MG63 (cell line): ENCODE results near the gene KMT2B. TPM values are rescaled to one million over a fixed set of nuclear protein-coding genes. Genes with fewer than 3 reads are reported as not detected.
"Not testable (repeated sequence)": the region's sequence is repeated elsewhere in the genome, so short reads cannot be mapped to it uniquely, and the experiment has no call there.

Experiments
- DNase-seq: peaks from one replicate; pipeline ENCODE4 v3.0.0-alpha.2; 2020
- H3K27me3 ChIP-seq: fragments of 250-450 bp; sonication (Bioruptor Pico); 2 replicates; pipeline ENCODE4 v1.5.1; 2020; ENCODE audit warnings: mild to moderate bottlenecking, moderate library complexity
- H3K36me3 ChIP-seq: fragments of 250-450 bp; sonication (Bioruptor Pico); 2 replicates; pipeline ENCODE4 v1.5.1; 2020; ENCODE audit warnings: mild to moderate bottlenecking, moderate library complexity
- H3K4me3 ChIP-seq: fragments of 250-450 bp; sonication (Bioruptor Pico); 2 replicates; pipeline ENCODE4 v1.5.1; 2020; ENCODE audit warnings: mild to moderate bottlenecking, moderate library complexity
- H3K9me3 ChIP-seq: fragments of 250-450 bp; sonication (Bioruptor Pico); 2 replicates; pipeline ENCODE4 v1.5.1; 2020; ENCODE audit warnings: mild to moderate bottlenecking, moderate library complexity
- total RNA-seq: library from RNA; depleted of rRNA; stranded (reverse); fragments of >200 nt; shearing (Covaris generic); gene quantifications from 2 replicates; pipeline ENCODE4 v1.2.3, GENCODE V29; 2014; ENCODE audit warnings: low replicate concordance

KMT2B gene
- total RNA-seq, 1 experiment from 2014 or later: 2.3 TPM

- no peak for DNase-seq
- Histone ChIP-seq H3K36me3 (peaks cover 51% of the 10 kb centered on the region), H3K9me3 (no peaks in the 10 kb centered on the region), H3K27me3 (no peaks in the 10 kb centered on the region), H3K4me3 (no peak overlapping the region)
Measured at GRCh38 chr19:35755550-35756376, 38.0 kb downstream of the KMT2B start.

DNA sequence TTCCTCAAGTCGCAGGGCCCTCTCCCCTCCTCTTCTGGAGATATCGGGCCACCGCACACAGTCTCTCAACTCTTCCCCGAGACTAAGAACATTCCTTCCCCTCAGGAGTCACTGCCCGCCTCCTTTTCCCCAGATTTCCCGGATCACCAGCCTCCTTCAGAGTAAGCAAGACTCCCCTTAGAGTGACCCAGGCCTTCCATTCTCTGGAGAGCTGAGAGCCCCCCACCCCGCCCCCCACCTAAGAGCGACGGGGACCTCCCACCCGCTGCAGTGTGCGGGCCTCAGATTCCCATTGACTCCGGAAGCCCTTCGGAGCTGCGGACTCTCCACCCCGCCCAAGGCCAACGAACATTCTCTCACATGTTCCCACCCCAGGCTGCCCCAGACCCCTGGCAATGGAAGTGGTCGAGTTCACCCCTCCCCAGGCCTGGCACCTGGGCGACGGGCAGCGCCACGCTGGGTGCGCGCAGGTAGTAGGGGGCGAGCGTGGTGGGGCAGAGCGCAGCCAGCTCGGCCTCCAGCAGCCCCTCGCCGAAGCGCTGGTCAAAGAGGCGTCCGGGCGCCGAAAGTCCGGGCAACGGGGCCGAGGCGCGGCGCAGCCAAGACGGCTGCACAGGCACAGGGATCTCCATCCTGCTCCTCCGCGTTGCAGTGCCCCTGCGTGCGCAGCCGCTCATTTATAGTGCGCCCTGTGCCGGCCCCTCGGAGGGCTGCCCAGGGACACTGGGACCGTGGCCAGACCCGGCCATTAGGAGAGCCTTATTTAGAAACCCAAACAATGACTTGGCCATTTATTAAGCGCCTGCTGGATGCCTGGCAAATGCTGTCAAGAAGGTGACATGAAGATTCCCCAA is 38.8 kb downstream of the KMT2B start, which contains the start of gene HSPB6:
TSS of gene HSPB6 (minus strand) at position 653 of the 854 bp plus-strand sequence. CDS start at position 632, 21 bp downstream.
- Histone ChIP-seq H3K9me3 (no peaks in the 10 kb centered on the region), H3K4me3 (peak within 1 kb of the TSS; percentile 93), H3K27me3 (no peaks in the 10 kb centered on the region), H3K36me3 (peaks cover 53% of the 10 kb centered on the region)
- DNase-seq: peak; percentile 53

GRCh38 chr19:35757231-35757748 is 39.5 kb downstream of the KMT2B start:
- H3K9me3 ChIP-seq: no peaks in the 10 kb centered on the region
- H3K36me3 ChIP-seq: peaks cover 55% of the 10 kb centered on the region
- peak overlapping the region; percentile 93 for H3K4me3 ChIP-seq
- peak; percentile 99 for DNase-seq
- no peaks in the 10 kb centered on the region for H3K27me3 ChIP-seq

- H3K4me3 ChIP-seq: peak within 1 kb of the TSS; percentile 93
- peaks cover 50% of the 10 kb centered on the region for H3K36me3 ChIP-seq
- peak; percentile 100 for DNase-seq
Measured at GRCh38 chr19:35757749-35758608, 40.2 kb downstream of the KMT2B start, which contains the start of gene PROSER3. PROSER3 (plus strand) TSS chr19:35758176; CDS start chr19:35758216, 40 bp downstream.

GRCh38 chr19:35759697-35760096 is 41.9 kb downstream of the KMT2B start:
- Histone ChIP-seq H3K9me3 (no peaks in the 10 kb centered on the region), H3K4me3 (no peak overlapping the region; the same call in 1 of the 2 replicates), H3K27me3 (no peaks in the 10 kb centered on the region), H3K36me3 (peaks cover 45% of the 10 kb centered on the region)
- DNase-seq: no peak

More at GRCh38 chr19:35757749-35758608, 40.2 kb downstream of the KMT2B start, which contains the start of gene PROSER3:
- Histone ChIP-seq H3K27me3 (no peaks in the 10 kb centered on the region), H3K9me3 (no peaks in the 10 kb centered on the region)

DNA sequence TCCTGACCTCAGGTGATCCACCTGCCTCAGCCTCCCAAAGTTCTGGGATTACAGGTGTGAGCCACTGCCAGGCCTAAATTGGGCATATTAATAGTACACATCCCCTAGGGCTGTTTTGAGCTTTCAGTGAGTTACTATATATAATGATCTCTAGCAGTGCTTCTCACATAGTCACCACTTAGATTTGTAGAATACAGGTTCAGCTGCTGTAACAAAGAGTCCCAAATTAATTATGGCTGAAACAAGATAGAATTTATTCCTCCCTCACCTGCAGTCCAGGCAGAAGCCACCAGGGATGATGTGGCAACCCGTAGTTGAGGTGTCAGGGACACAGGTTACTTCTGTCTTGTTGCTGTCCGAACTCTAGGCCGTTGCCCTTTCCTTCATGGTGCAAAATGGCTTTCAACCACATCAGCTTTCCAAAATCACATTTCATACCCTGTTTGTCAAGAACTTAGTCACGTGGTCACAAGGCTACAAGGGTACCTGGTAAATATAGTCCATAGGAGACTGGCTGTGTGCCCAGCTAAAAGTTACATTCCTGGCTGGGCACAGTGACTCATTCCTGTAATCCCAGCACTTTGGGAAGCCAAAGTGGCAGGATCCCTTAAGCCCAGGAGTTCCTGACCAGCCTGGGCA is 43.0 kb downstream of the KMT2B start:
- Histone ChIP-seq H3K27me3 (no peaks in the 10 kb centered on the region), H3K36me3 (peaks cover 55% of the 10 kb centered on the region), H3K9me3 (no peaks in the 10 kb centered on the region), H3K4me3 (no peak overlapping the region)
- peak; percentile 19 for DNase-seq

DNA sequence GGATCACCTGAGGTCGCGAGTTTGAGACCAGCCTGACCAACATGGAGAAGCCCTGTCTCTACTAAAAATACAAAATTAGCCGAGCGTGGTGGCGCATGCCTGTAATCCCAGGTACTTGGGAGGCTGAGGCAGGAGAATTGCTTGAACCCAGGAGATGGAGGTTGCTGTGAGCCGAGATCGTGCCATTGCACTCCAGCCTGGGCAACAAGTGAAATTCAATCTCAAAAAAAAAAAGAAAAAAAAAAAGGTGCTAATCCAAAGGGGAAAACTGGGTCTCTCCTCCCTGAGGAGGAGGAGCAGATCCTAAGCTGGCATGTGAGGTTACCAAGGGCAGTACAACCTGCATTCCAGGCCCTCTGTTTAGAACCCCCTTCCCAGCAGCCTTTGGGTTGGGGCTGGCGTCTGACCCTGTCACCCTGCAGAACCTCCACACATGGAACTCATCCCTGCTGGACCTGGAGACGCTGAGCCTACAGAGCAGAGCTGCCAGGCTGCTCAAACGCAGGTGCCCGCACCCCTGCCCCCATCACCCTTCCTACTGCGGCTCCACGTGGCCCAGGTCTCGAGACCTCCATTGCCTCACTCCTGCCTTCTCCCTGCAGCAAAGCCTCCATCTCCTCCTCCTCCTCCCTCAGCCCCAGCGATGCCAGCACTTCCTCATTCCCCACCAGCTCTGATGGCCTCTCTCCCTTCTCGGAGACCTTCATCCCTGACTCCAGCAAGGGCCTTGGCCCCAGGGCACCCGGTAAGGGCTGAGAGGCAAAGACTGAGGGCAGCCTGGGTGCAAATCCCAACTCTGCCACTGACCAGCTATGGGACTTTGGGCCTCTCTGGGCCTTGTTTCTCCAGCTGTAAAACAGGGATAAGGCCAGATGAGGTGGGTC is 46.9 kb downstream of the KMT2B start:
- DNase-seq: no peak
- Histone ChIP-seq H3K9me3 (no peaks in the 10 kb centered on the region), H3K4me3 (no peak overlapping the region), H3K36me3 (peaks cover 60% of the 10 kb centered on the region), H3K27me3 (no peaks in the 10 kb centered on the region)

DNA sequence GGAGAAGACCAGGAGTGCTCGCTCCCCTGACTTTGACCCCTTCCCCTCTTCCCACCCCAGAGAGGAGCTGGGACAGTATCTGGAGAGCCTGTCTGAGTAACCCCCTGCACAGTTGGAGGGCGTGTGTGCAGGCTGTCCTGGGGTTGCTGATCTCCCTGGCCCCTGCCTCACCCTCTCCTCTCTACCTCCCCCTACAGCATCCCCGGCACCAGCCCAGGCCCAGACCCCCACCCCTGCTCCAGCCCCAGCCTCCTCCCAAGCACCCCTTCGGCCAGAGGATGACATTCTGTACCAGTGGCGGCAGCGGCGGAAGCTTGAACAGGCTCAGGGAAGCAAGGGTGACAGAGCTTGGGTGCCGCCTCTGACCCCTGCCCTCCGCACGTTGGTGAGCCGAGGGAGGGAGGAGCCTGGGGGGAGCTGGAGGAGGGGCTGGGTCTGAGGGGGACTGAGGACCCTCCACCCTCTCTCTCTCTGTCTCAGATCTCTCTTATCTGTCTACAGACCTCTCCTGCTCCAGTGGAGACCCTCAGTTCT is 48.8 kb downstream of the KMT2B start:
- Histone ChIP-seq H3K36me3 (peaks cover 44% of the 10 kb centered on the region), H3K27me3 (no peaks in the 10 kb centered on the region), H3K4me3 (no peak overlapping the region), H3K9me3 (no peaks in the 10 kb centered on the region)
- DNase-seq: no peak

- H3K9me3 ChIP-seq: no peaks in the 10 kb centered on the region
- H3K27me3 ChIP-seq: no peaks in the 10 kb centered on the region
- peaks cover 37% of the 10 kb centered on the region for H3K36me3 ChIP-seq
- H3K4me3 ChIP-seq: no peak overlapping the region
- DNase-seq: no peak
Measured at GRCh38 chr19:35767288-35768081, 49.7 kb downstream of the KMT2B start.

GRCh38 chr19:35768082-35768421 is 50.2 kb downstream of the KMT2B start:
- no peak for DNase-seq
- Histone ChIP-seq H3K9me3 (no peaks in the 10 kb centered on the region), H3K4me3 (no peak overlapping the region), H3K27me3 (no peaks in the 10 kb centered on the region), H3K36me3 (peaks cover 37% of the 10 kb centered on the region)

GRCh38 chr19:35772362-35772761 is 54.6 kb downstream of the KMT2B start:
- DNase-seq, H3K27me3 ChIP-seq, H3K9me3 ChIP-seq, H3K4me3 ChIP-seq: not testable (repeated sequence)
- H3K36me3 ChIP-seq: peaks cover 18% of the 10 kb centered on the region

GRCh38 chr19:35773020-35773806 is 55.4 kb downstream of the KMT2B start:
- no peak overlapping the region for H3K4me3 ChIP-seq
- peaks cover 9% of the 10 kb centered on the region for H3K36me3 ChIP-seq
- H3K27me3 ChIP-seq: no peaks in the 10 kb centered on the region
- DNase-seq: no peak
- no peaks in the 10 kb centered on the region for H3K9me3 ChIP-seq

DNA sequence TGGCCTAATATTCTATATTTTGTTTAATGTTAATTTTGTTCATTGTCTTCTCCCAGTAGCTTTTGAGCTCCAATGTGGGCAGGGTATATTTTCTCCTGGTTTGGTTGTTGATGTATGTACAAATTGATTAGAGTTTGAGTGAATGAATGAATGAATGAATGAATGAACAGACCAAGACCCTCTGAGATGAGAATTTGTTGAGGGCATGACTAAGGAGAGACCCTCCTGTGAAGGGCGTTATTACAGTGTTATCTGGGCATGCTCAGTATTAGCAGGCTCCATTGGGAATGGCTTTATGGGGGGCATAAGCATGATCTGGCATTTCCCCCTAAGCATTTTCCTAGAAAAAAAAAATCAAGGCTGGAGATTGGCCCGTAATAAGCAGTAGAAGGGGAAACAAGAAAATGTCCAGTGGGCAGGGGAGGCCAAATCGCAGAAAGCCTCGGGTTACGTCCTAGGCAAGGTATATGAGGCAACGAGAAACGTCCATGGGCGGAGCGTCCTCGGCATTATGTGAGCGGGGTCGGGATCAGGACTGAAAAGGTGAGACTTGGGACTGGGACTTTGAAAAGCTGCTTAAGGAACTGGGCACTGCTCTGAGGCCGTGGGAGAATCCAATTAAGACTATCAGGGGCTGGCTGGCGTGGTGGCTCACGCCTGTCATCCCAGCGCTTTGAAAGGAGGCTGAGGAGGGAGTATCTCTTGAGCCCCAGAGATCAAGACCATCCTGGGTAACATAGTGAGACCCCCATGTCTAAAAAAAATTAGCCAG is 56.7 kb downstream of the KMT2B start:
- Histone ChIP-seq H3K27me3 (no peaks in the 10 kb centered on the region), H3K36me3 (peaks cover 4% of the 10 kb centered on the region), H3K4me3 (peak overlapping the region; percentile 66), H3K9me3 (no peaks in the 10 kb centered on the region)
- no peak for DNase-seq
